GM19023 (cell line): ENCODE measurements around the gene SYTL1.

Source experiments
- ATAC-seq: cut with Tn5 transposase; IDR thresholded peaks from one replicate; pipeline ENCODE4 v1.9.1; 2021; ENCODE audit warnings: mild to moderate bottlenecking, moderate library complexity; ENCODE audit not compliant: unreplicated experiment

The SYTL1 gene

DNA sequence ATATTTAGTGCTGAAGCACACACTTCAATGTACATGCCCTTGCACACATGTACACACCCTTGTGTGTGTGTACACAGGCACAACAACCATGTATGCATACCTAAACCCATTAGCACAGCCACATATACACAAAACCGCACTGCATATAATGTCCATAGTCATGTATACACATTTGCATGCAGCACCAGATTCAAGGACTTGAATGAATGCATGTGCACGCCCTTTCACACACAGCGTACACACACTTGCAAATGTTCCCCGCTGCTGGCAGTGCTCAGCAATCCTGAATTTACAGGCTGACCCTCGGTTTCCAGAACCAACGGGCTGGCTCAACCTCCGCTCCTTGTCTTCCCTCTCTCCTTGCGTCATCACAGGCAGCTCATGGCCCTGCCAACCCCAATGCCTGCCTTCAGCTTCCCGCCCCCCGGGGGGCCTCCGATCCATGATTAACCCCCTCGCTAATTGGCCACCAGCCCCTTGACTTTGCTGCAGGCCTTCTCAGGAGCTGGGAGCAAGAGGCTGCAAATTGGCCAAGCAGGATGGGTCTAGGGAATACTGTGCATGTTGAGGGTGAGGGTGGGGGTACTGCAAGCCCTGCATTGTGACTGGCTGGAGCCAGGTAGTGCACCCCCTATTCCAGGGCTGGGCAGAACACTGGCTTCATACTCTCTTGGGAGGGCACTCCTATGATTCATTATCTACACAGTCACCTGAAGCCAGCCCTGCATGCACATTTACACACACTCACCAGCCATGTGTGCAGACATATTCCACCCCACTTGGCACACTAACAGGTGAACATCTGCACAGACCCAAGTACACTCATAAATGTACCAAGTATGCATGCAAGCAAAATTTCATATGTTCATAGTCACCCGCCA, 58.5 kb downstream of the SYTL1 start:
- no peak for ATAC-seq

DNA sequence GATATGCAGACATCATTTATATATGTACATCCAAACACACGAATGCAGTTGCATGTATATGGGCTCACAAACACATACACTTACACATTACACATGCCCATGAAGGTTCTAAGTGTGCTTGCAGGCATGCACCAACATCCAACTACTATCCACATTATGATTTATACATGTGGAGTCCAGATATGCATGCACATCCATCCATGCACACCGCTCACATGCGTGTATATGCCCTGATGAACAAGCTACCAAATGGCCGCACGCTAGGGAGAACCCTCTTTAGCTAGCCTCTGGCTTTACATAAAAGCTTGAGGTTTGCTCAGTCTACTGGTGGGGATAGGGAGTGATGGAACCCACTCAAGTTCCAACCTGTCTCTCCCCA, 59.1 kb downstream of the SYTL1 start:
- no peak for ATAC-seq

DNA sequence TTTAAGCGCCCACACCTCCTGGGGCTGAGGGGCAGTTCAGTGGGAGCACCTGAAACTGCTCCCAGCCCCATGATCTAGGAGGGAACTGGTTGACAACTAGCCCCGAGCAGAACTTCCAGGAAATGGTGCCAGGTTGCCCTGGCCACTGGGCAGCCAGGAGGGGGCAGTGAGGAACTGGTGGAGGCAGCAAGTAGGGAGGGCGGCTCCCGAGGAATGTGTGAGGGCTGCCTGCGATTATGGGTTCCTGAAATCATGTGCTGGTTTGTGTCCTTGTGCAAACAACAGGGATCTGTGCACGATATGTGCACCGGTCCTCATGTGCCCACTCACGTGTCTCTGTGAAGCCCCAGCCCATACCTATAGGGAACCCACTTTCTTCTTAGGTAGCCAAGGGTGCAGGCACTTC, 60.5 kb downstream of the SYTL1 start:
- ATAC-seq, result no peak

DNA sequence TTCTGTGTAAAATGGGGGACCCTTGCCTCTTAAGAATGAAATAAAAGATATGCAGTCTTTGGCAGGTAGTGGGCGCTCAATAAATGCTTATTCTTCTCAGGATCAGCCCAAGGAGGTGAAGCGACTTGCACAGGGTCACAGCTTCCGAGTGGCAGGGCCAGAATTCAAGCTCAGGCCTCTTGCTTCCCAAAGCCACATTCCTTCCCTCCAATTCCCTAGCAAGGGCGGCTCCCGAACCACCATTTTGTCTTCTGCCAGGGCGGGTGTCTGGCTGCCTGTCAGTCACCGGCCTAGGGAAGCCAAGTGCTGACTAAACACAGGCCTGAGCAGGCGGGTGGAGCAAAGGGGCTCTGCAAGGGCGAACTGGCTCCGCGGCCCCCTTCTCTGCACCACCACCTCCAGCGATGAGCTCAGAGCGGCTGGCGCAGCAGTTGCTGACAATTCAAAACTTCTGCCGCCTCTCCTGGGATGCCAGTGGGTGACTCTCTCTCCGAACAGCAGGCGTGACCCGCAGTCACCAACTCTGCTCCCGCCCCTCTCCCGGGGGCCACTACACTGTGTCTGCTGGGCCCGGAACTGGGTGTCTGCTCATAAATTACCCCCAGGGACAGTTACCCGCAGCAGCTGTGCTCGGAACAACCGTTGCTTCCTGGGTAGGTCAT, 61.4 kb downstream of the SYTL1 start:
- ATAC-seq, result no peak
